HepG2 (cell line): ENCODE results near the gene EEPD1. TPM values are rescaled to one million over a fixed set of nuclear protein-coding genes. Genes with fewer than 3 reads are reported as not detected.

Experiments
- DNMT3B ChIP-seq: conservative IDR thresholded peaks from 2 replicates; pipeline ENCODE4 v1.6.1; 2016; ENCODE audit warnings: missing biosample characterization, control low read depth
- FLYWCH1 ChIP-seq: sonication (generic); formaldehyde crosslinking; IDR thresholded peaks from 2 replicates; pipeline ENCODE4 v1.8.1; 2023; ENCODE audit warnings: mild to moderate bottlenecking, missing genetic modification reagents
- KDM3A ChIP-seq: IDR thresholded peaks from 2 replicates; pipeline ENCODE4 v1.6.1; 2018; ENCODE audit warnings: low read depth, missing compliant biosample characterization
- MLLT10 ChIP-seq: sonication (generic); formaldehyde crosslinking; IDR thresholded peaks from 2 replicates; pipeline ENCODE4 v1.4.0; 2020; ENCODE audit warnings: missing genetic modification reagents
- RBAK ChIP-seq: sonication (generic); formaldehyde crosslinking; IDR thresholded peaks from 2 replicates; pipeline ENCODE4 v1.5.1; 2020; ENCODE audit warnings: mild to moderate bottlenecking, missing genetic modification reagents
- SALL2 ChIP-seq: sonication (generic); formaldehyde crosslinking; IDR thresholded peaks from 2 replicates; pipeline ENCODE4 v1.8.1; 2023; ENCODE audit warnings: mild to moderate bottlenecking, missing genetic modification reagents, inconsistent platforms
- SMC3 ChIP-seq: IDR thresholded peaks from 2 replicates; pipeline ENCODE4 v1.6.1; 2011; ENCODE audit warnings: low read length, improper control_type of control experiment
- TCF7L2 ChIP-seq: IDR thresholded peaks from 2 replicates; pipeline ENCODE4 v1.6.1; 2011; ENCODE audit warnings: mild to moderate bottlenecking, low read depth, low read length, moderate library complexity
- WIZ ChIP-seq: sonication (generic); formaldehyde crosslinking; IDR thresholded peaks from 2 replicates; pipeline ENCODE4 v1.5.1; 2020; ENCODE audit warnings: mild to moderate bottlenecking, missing genetic modification reagents
- YY1 ChIP-seq: IDR thresholded peaks from 2 replicates; pipeline ENCODE4 v1.6.1; 2011; ENCODE audit warnings: low read length, low read depth, moderate library complexity, mild to moderate bottlenecking; ENCODE audit not compliant: insufficient read depth, insufficient replicate concordance
- ZBTB1 ChIP-seq: sonication (generic); formaldehyde crosslinking; IDR thresholded peaks from 2 replicates; pipeline ENCODE4 v1.4.0; 2020; ENCODE audit warnings: missing genetic modification reagents, borderline replicate concordance
- ZNF335 ChIP-seq: sonication (generic); formaldehyde crosslinking; IDR thresholded peaks from 2 replicates; pipeline ENCODE4 v1.4.0; 2020; ENCODE audit warnings: missing genetic modification reagents
- ZNF720 ChIP-seq: sonication (generic); formaldehyde crosslinking; IDR thresholded peaks from 2 replicates; pipeline ENCODE4 v1.4.0; 2020; ENCODE audit warnings: missing genetic modification reagents
- ZNF83 ChIP-seq: sonication (generic); formaldehyde crosslinking; IDR thresholded peaks from 2 replicates; pipeline ENCODE4 v1.4.0; 2020; ENCODE audit warnings: missing genetic modification reagents, mild to moderate bottlenecking, borderline replicate concordance
- polyA plus RNA-seq, 8 experiments: library from polyadenylated mRNA; depleted of rRNA in 3 of 8; stranded (reverse) in 7 of 8; unstranded in 1 of 8; fragments of >200 nt; fragmentation: Illumina TruSeq in 4 of 8; extraction: Trizol in 4 of 8; gene quantifications; 2 replicates each; pipeline versions ENCODE4 v1.2.1 to v1.2.3, GENCODE V29; 2011 to 2016; ENCODE audit warnings: low read depth in 4 of 8, missing spikeins in 1 of 8, mixed read lengths in 1 of 8; ENCODE audit not compliant: insufficient read depth in 1 of 8
- total RNA-seq, 5 experiments: library from RNA; depleted of rRNA; stranded (reverse); fragments of >200 nt; fragmentation: Illumina TruSeq; extraction: Trizol; gene quantifications; 2 replicates each; pipeline ENCODE4 v1.2.3, GENCODE V29; 2016; ENCODE audit warnings: low read depth in 1 of 5
- TF ChIP-seq, protein P1 (sequence below), 2 experiments: sonication (generic) in 1 of 2; formaldehyde crosslinking in 1 of 2; IDR thresholded peaks; 2 replicates each; pipeline versions ENCODE4 v1.4.0 to v1.6.1; 2016 to 2020; ENCODE audit warnings: borderline replicate concordance in 1 of 2, low read depth in 1 of 2, mild to moderate bottlenecking in 1 of 2, missing genetic modification reagents in 1 of 2
- TF ChIP-seq, protein P2 (sequence below): sonication (generic); formaldehyde crosslinking; IDR thresholded peaks from 2 replicates; pipeline ENCODE4 v1.8.0; 2022; ENCODE audit warnings: mild to moderate bottlenecking, missing genetic modification reagents, borderline replicate concordance
- TF ChIP-seq, protein P3 (sequence below): IDR thresholded peaks from 2 replicates; pipeline ENCODE4 v1.6.1; 2016; ENCODE audit warnings: missing compliant biosample characterization, missing genetic modification reagents, borderline replicate concordance
- TF ChIP-seq, protein P4 (sequence below): sonication (generic); formaldehyde crosslinking; IDR thresholded peaks from 2 replicates; pipeline ENCODE4 v1.8.0; 2022; ENCODE audit warnings: mild to moderate bottlenecking, missing genetic modification reagents; ENCODE audit not compliant: insufficient replicate concordance
- TF ChIP-seq, protein P5 (sequence below): IDR thresholded peaks from 2 replicates; pipeline ENCODE4 v1.6.1; 2018; ENCODE audit warnings: missing genetic modification reagents

EEPD1 gene
- total and polyA plus RNA-seq, 2 of the 13 experiments (the other 11 are each of a cell fraction or from before 2014, with no cell fraction given), result 10.1 to 16.4 TPM

DNA sequence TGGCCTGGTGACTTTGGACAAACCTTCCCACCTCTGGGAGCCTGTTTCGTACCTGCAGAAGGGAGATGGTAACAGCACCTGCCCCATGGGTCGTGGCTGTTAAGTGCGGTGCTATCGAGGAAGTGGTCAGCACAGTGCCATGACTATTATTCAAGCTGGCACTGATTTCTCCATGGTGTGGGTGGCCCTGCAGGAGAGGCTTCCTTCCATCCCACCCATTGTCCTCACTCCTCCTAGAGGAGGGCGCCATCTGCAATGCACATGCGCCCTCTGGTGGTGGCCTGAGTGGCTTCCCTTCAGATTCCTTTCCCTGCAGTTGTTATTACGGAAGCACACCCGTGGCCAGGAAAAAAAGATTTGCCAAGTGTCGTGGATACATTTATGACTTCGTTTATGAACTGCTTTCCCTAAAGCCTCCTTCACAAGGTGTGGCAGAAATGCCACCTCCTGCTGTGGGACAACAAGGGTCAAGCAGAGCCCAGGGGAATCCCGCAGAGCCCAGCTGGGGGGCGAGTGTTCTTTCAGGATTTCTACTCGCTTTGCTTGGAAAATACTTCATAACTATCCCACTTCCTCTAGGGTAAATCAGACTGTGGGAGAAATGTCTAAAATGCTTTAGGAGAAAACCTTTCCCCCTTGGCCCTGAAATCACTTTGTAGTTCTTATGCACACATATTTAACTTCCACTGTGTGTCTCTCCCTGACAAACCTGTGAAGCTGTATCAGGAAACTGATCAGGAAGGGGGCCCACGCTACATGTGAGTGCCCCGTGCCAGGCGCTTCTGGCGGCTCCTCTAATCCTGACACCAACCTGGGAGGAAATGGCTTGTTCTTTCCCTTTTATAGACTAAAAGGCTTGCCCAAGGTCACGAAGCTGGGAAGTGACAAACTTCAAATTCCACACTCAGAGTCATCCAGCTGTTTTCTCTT, 138.6 kb downstream of the EEPD1 start (continued):
- TF ChIP-seq, protein P1, sequence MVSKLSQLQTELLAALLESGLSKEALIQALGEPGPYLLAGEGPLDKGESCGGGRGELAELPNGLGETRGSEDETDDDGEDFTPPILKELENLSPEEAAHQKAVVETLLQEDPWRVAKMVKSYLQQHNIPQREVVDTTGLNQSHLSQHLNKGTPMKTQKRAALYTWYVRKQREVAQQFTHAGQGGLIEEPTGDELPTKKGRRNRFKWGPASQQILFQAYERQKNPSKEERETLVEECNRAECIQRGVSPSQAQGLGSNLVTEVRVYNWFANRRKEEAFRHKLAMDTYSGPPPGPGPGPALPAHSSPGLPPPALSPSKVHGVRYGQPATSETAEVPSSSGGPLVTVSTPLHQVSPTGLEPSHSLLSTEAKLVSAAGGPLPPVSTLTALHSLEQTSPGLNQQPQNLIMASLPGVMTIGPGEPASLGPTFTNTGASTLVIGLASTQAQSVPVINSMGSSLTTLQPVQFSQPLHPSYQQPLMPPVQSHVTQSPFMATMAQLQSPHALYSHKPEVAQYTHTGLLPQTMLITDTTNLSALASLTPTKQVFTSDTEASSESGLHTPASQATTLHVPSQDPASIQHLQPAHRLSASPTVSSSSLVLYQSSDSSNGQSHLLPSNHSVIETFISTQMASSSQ (IDR thresholded peaks at IDR 0.05; ENCODE audit: low read depth), result peak; percentile 38; the same call in 1 of the 2 replicates
- TF ChIP-seq, protein P1 (CRISPR knock-in tag; IDR thresholded peaks at IDR 0.05; ENCODE audit: borderline replicate concordance), result no peak
- peak; percentile 66 for TF ChIP-seq YY1
- TF ChIP-seq, protein P2, sequence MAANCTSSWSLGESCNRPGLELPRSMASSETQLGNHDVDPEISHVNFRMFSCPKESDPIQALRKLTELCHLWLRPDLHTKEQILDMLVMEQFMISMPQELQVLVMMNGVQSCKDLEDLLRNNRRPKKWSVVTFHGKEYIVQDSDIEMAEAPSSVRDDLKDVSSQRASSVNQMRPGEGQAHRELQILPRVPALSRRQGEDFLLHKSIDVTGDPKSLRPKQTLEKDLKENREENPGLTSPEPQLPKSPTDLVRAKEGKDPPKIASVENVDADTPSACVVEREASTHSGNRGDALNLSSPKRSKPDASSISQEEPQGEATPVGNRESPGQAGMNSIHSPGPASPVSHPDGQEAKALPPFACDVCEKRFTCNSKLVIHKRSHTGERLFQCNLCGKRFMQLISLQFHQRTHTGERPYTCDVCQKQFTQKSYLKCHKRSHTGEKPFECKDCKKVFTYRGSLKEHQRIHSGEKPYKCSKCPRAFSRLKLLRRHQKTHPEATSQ, result no peak
- no peak for TF ChIP-seq FLYWCH1 (CRISPR knock-in tag)
- TF ChIP-seq TCF7L2, result no peak
- no peak for TF ChIP-seq WIZ (CRISPR knock-in tag)
- TF ChIP-seq ZNF720 (CRISPR knock-in tag), result no peak
- TF ChIP-seq ZNF335 (CRISPR knock-in tag), result 0 out of 2 replicates have a peak, but pooled peaks have one; percentile 28
- no peak for TF ChIP-seq KDM3A (CRISPR knock-in tag)
- no peak for TF ChIP-seq MLLT10 (CRISPR knock-in tag)
- TF ChIP-seq SMC3, result peak; percentile 99
- TF ChIP-seq DNMT3B (CRISPR knock-in tag), result no peak
- no peak for TF ChIP-seq SALL2
- TF ChIP-seq, protein P3, sequence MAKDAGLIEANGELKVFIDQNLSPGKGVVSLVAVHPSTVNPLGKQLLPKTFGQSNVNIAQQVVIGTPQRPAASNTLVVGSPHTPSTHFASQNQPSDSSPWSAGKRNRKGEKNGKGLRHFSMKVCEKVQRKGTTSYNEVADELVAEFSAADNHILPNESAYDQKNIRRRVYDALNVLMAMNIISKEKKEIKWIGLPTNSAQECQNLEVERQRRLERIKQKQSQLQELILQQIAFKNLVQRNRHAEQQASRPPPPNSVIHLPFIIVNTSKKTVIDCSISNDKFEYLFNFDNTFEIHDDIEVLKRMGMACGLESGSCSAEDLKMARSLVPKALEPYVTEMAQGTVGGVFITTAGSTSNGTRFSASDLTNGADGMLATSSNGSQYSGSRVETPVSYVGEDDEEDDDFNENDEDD (CRISPR knock-in tag), result no peak
- TF ChIP-seq, protein P4, sequence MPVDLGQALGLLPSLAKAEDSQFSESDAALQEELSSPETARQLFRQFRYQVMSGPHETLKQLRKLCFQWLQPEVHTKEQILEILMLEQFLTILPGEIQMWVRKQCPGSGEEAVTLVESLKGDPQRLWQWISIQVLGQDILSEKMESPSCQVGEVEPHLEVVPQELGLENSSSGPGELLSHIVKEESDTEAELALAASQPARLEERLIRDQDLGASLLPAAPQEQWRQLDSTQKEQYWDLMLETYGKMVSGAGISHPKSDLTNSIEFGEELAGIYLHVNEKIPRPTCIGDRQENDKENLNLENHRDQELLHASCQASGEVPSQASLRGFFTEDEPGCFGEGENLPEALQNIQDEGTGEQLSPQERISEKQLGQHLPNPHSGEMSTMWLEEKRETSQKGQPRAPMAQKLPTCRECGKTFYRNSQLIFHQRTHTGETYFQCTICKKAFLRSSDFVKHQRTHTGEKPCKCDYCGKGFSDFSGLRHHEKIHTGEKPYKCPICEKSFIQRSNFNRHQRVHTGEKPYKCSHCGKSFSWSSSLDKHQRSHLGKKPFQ (CRISPR knock-in tag), result no peak
- TF ChIP-seq, protein P5, sequence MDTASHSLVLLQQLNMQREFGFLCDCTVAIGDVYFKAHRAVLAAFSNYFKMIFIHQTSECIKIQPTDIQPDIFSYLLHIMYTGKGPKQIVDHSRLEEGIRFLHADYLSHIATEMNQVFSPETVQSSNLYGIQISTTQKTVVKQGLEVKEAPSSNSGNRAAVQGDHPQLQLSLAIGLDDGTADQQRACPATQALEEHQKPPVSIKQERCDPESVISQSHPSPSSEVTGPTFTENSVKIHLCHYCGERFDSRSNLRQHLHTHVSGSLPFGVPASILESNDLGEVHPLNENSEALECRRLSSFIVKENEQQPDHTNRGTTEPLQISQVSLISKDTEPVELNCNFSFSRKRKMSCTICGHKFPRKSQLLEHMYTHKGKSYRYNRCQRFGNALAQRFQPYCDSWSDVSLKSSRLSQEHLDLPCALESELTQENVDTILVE, result no peak; the same call in 1 of the 2 replicates
- TF ChIP-seq ZBTB1 (CRISPR knock-in tag), result no peak
- TF ChIP-seq ZNF83 (CRISPR knock-in tag), result no peak
- no peak for TF ChIP-seq RBAK
